ENCODE results near the gene ALAD. TPM values are rescaled to one million over a fixed set of nuclear protein-coding genes. Genes with fewer than 3 reads are reported as not detected.

The ALAD gene
- total RNA-seq, 4 donors from 2014 or later, result 17.3 to 34.2 (median 17.9) TPM

DNA sequence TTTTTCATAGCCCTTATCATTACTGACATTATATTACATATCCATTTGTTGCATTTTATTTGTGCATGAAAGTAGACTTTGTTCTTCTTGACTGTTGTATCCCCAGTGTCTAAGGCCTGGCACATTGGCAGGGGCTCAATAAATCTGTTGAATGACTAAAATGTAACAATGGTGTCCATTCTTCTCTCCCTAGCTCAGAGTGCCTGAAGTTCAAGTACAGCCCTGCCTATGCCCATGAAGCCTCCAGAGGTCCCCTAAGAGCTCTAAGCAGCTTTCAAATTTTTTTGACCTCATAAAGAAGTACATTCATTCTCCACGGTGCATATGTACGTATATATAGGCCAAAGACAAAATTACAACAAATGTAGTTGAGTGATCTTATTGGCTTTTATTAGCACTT is 55.9 kb downstream of the ALAD start:
- Histone ChIP-seq H3K4me3 (no peak overlapping the region), H3K27ac (peak overlapping the region in 1 of 4 donors; percentile 77), H3K27me3 (peaks cover 10% of the 10 kb centered on the region), H3K4me1 (peaks cover 0 to 40% (median 4%) of the 10 kb centered on the region in 3 donors), H3K36me3 (no peaks in the 10 kb centered on the region), H3K9me3 (no peaks in the 10 kb centered on the region)
- WGBS, 2 donors (ENCODE audit: low coverage in 1 of 2), result 50 to 90% methylated on average over 2 of the region's 2 CpGs
- TF ChIP-seq POLR2AphosphoS5 (IDR thresholded peaks at IDR 0.05), result no peak
- TF ChIP-seq EP300 (IDR thresholded peaks at IDR 0.05), result no peak
- TF ChIP-seq CTCF (IDR thresholded peaks at IDR 0.05), result no peak
- no peak for ATAC-seq

- peak; percentile 69 for ATAC-seq
- Histone ChIP-seq H3K27ac (peak overlapping the region; percentile 61 to 77 (median 76)), H3K27me3 (no peaks in the 10 kb centered on the region), H3K9me3 (no peaks in the 10 kb centered on the region), H3K36me3 (no peaks in the 10 kb centered on the region), H3K4me1 (peaks cover 0 to 39% (median 6%) of the 10 kb centered on the region in 3 donors), H3K4me3 (no peak overlapping the region)
- WGBS, 2 donors (ENCODE audit: low coverage in 1 of 2), result 0% methylated on average over 1 of the region's 1 CpG; no CpG with 5 or more reads in 1 of the 2 donors
- TF ChIP-seq EP300 (IDR thresholded peaks at IDR 0.05) (no peak), POLR2A (IDR thresholded peaks at IDR 0.05) (no peak), POLR2AphosphoS5 (IDR thresholded peaks at IDR 0.05) (peak; percentile 80), CTCF (IDR thresholded peaks at IDR 0.05) (no peak)
Measured at GRCh38 chr9:113343732-113344231, 57.3 kb downstream of the ALAD start.

- H3K36me3 ChIP-seq, result no peaks in the 10 kb centered on the region
- no peak for ATAC-seq
- H3K4me3 ChIP-seq, result no peak overlapping the region
- H3K9me3 ChIP-seq, result no peaks in the 10 kb centered on the region
- peaks cover 0 to 43% (median 6%) of the 10 kb centered on the region in 3 donors for H3K4me1 ChIP-seq
- WGBS, 2 donors (ENCODE audit: low coverage in 1 of 2), result 59 to 70% methylated on average over 6 to 9 of the region's 9 CpGs
- TF ChIP-seq CTCF (IDR thresholded peaks at IDR 0.05), result no peak
- no peaks in the 10 kb centered on the region for H3K27me3 ChIP-seq
- no peak overlapping the region for H3K27ac ChIP-seq
Measured at GRCh38 chr9:113341712-113342410, 59.2 kb downstream of the ALAD start.

- Histone ChIP-seq H3K4me1 (peaks cover 0 to 43% (median 6%) of the 10 kb centered on the region in 3 donors), H3K36me3 (peaks cover 0 to 5% of the 10 kb centered on the region in 2 donors), H3K27me3 (no peaks in the 10 kb centered on the region), H3K4me3 (peak within 1 kb of the TSS; percentile 52 to 67), H3K9me3 (no peaks in the 10 kb centered on the region), H3K27ac (peak within 1 kb of the TSS; percentile 10 to 90 (median 85))
- TF ChIP-seq POLR2AphosphoS5 (IDR thresholded peaks at IDR 0.05), result peak; percentile 75
- TF ChIP-seq POLR2A (IDR thresholded peaks at IDR 0.05), result peak; percentile 33 to 46
- peak in 1 of 4 experiments; percentile 36 for TF ChIP-seq CTCF (IDR thresholded peaks at IDR 0.05)
- TF ChIP-seq EP300 (IDR thresholded peaks at IDR 0.05), result no peak
- WGBS, 2 donors (ENCODE audit: low coverage in 1 of 2), result 2% methylated on average over 9 to 16 of the region's 46 CpGs
- peak; percentile 96 for ATAC-seq
Measured at GRCh38 chr9:113340011-113340699, 60.9 kb downstream of the ALAD start, which contains the start of gene WDR31. Gene WDR31 (minus strand): TSS chr9:113340275. CDS start chr9:113332022, 8,253 bp downstream.

Measured in gastroesophageal sphincter (tissue), 4 donors.